Smooth muscle cell (in vitro differentiated cells): Measurements from ENCODE around the gene SLC36A4. TPM values are rescaled to one million over a fixed set of nuclear protein-coding genes. Genes with fewer than 3 reads are reported as not detected.

Experiments
- DNase-seq: peaks from one replicate; lab custom pipeline; 2025; ENCODE audit not compliant: unreplicated experiment; lab: John Stamatoyannopoulos, UW
- H2AFZ ChIP-seq: fragments of 200-600 bp; sonication (generic); 2 replicates; pipeline ENCODE4 v1.6.0; 2016; ENCODE audit warnings: antibody characterized with exemption, low read depth, mild to moderate bottlenecking
- H3F3A ChIP-seq: fragments of 200-600 bp; sonication (generic); 2 replicates; pipeline ENCODE4 v1.6.0; 2017; ENCODE audit warnings: antibody characterized with exemption, low read depth
- H3K27ac ChIP-seq: fragments of 200-600 bp; sonication (generic); 2 replicates; pipeline ENCODE4 v1.5.1; 2016; ENCODE audit warnings: low read depth, mild to moderate bottlenecking
- H3K27me3 ChIP-seq: fragments of 200-600 bp; sonication (generic); 2 replicates; pipeline ENCODE4 v1.6.1; 2016; ENCODE audit warnings: low read depth, mild to moderate bottlenecking
- H3K36me3 ChIP-seq: fragments of 200-600 bp; sonication (generic); 2 replicates; pipeline ENCODE4 v1.5.1; 2016; ENCODE audit warnings: low read depth
- H3K4me1 ChIP-seq: fragments of 200-600 bp; sonication (generic); 2 replicates; pipeline ENCODE4 v1.5.1; 2016; ENCODE audit warnings: low read depth
- H3K4me2 ChIP-seq: fragments of 200-600 bp; sonication (generic); 2 replicates; pipeline ENCODE4 v1.6.0; 2016; ENCODE audit warnings: mild to moderate bottlenecking
- H3K4me3 ChIP-seq: fragments of 200-600 bp; sonication (generic); 2 replicates; pipeline ENCODE4 v1.5.1; 2016; ENCODE audit warnings: mild to moderate bottlenecking
- H3K79me2 ChIP-seq: fragments of 200-600 bp; sonication (generic); 2 replicates; pipeline ENCODE4 v1.6.0; 2016; ENCODE audit warnings: low read depth, mild to moderate bottlenecking
- H3K9ac ChIP-seq: fragments of 200-600 bp; sonication (generic); 2 replicates; pipeline ENCODE4 v1.6.0; 2016; ENCODE audit warnings: low read depth
- H3K9me3 ChIP-seq: fragments of 200-600 bp; sonication (generic); replicated peaks from 2 replicates; pipeline ENCODE4 v1.5.1; 2016; ENCODE audit warnings: low read depth
- H4K20me1 ChIP-seq: fragments of 200-600 bp; sonication (generic); 2 replicates; pipeline ENCODE4 v1.6.0; 2016; ENCODE audit warnings: low read depth
- CTCF ChIP-seq: fragments of 200-600 bp; sonication (generic); IDR thresholded peaks from 2 replicates; pipeline ENCODE4 v1.5.1; 2017; ENCODE audit warnings: borderline replicate concordance, mild to moderate bottlenecking, antibody characterized with exemption; ENCODE audit not compliant: insufficient read depth, poor library complexity, severe bottlenecking
- WGBS: methylation state at CpG from one replicate; pipeline ENCODE4 v1.1.7; 2016; ENCODE audit warnings: low lambda C conversion rate; 5-methylcytosine and 5-hydroxymethylcytosine counted together
- polyA plus RNA-seq: library from polyadenylated mRNA; unstranded; fragments of >200 nt; fragmentation: Nextera tagmentation; extraction: Ambion mirVana; gene quantifications from 2 replicates; pipeline ENCODE4 v1.2.1, GENCODE V29; 2016
- small RNA-seq: library from RNA; depleted of rRNA; stranded (forward); fragments of <200 nt; gene quantifications from one replicate; pipeline ENCODE3, GENCODE V24; 2014
- total RNA-seq: library from RNA; depleted of rRNA; stranded (reverse); fragments of >200 nt; gene quantifications from 2 replicates; pipeline ENCODE4 v1.2.3, GENCODE V29; 2014

SLC36A4 gene
- total and polyA plus RNA-seq, 2 experiments from 2014 or later = 30.5 to 48.6 TPM

GRCh38 chr11:93100211-93100610, 97.6 kb downstream of the SLC36A4 start:
- H3K79me2 ChIP-seq = no peaks in the 10 kb centered on the region
- no peak for TF ChIP-seq CTCF
- H3K9me3 ChIP-seq = no peaks in the 10 kb centered on the region
- H3K27ac ChIP-seq = peak overlapping the region; percentile 91
- H2AFZ ChIP-seq = peak overlapping the region; percentile 8
- H4K20me1 ChIP-seq = no peaks in the 10 kb centered on the region
- H3F3A ChIP-seq = peaks cover 9% of the 10 kb centered on the region
- H3K27me3 ChIP-seq = no peaks in the 10 kb centered on the region
- H3K9ac ChIP-seq = peak overlapping the region; percentile 26
- H3K36me3 ChIP-seq = no peaks in the 10 kb centered on the region
- no peak overlapping the region for H3K4me3 ChIP-seq
- peak overlapping the region; percentile 50 for H3K4me2 ChIP-seq
- DNase-seq = no peak
- 22% methylated on average over 2 of the region's 2 CpGs for WGBS
- H3K4me1 ChIP-seq = peaks cover 9% of the 10 kb centered on the region

- Histone ChIP-seq H3K27ac (peak overlapping the region; percentile 91), H4K20me1 (no peaks in the 10 kb centered on the region), H3K9me3 (no peaks in the 10 kb centered on the region), H3K36me3 (no peaks in the 10 kb centered on the region), H3K4me2 (peak overlapping the region; percentile 50), H3K4me1 (peaks cover 9% of the 10 kb centered on the region), H2AFZ (peak overlapping the region; percentile 8), H3K27me3 (no peaks in the 10 kb centered on the region), H3F3A (peaks cover 9% of the 10 kb centered on the region), H3K79me2 (no peaks in the 10 kb centered on the region), H3K9ac (peak overlapping the region; percentile 49), H3K4me3 (no peak overlapping the region)
- DNase-seq = no peak
- no peak for TF ChIP-seq CTCF
- 11% methylated on average over 2 of the region's 2 CpGs for WGBS
These were observed 98.0 kb downstream of the SLC36A4 start for GRCh38 chr11:93099806-93100205.

Small RNA genes within 50 kb of the gene (small RNA-seq; reads per million reads assigned to genes)
- gene AP003072.1 = not detected

Other genes with a start within 250 kb of the SLC36A4 start
- not detected in 2 replicates for gene MTNR1B, start 228.3 kb downstream of the SLC36A4 start, total RNA-seq
- not detected in 2 replicates for gene MTNR1B, start 228.3 kb downstream of the SLC36A4 start, polyA plus RNA-seq
- 0.54 and 0.90 TPM in 2 replicates for gene DEUP1, start 132.8 kb upstream of the SLC36A4 start, total RNA-seq
- 0.56 TPM in 1 of 2 replicates, not detected in the other for gene DEUP1, start 132.8 kb upstream of the SLC36A4 start, polyA plus RNA-seq